ENCODE measurements around the gene BRAF. TPM values are rescaled to one million over a fixed set of nuclear protein-coding genes. Genes with fewer than 3 reads are reported as not detected.

The BRAF gene
- total and polyA plus RNA-seq, 2 donors (not counting 3 experiments of a cell fraction or from before 2014, with no cell fraction given), result 6.6 to 26.2 TPM

DNA sequence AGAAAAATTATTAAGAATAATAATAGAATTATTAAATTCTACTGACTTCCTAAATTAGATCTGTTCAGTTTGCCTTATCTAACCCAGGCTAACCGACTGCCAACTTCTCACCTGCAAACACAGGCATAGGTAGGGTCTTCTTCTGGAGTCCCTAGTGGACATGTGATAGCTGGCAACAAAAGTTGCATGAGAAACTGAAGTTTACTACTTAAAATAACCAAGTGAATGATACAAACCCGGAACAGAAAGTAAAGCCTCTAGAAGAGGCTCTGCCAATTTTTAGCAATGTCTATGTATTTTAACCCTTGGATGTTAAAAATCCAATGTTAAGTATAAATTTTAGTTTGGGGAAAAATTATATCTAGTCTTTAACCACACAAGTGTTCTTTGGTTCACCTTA lies 190.6 kb downstream of the BRAF start:
- ChIA-PET CTCF (no interaction called here), POLR2A (no interaction called here)
- BruUV-seq (replicated peaks), result no TSS peak
- no peaks in the 10 kb centered on the region for H3K36me3 ChIP-seq (ENCODE audit: control insufficient read depth in 2 of 2, extremely low read depth in 1 of 2, insufficient read depth in 2 of 2, low read length in 2 of 2)
- intact Hi-C loops (cut with micrococcal nuclease) (no loop called here), dilution Hi-C loops (cut with MboI; ENCODE audit: extremely low pct_ligation_motif_present, low sequenced_read_pairs) (no loop called here)
- H3K9me1 ChIP-seq (replicated peaks; ENCODE audit: control insufficient read depth, extremely low read depth, insufficient read depth, low read length), result no peaks in the 10 kb centered on the region
- H4K20me1 ChIP-seq (replicated peaks; ENCODE audit: control insufficient read depth, extremely low read depth, insufficient read depth, low read length), result no peaks in the 10 kb centered on the region
- no peaks in the 10 kb centered on the region for H3K9me3 ChIP-seq (replicated peaks; ENCODE audit: control insufficient read depth, insufficient read depth, low read length)
- no peaks in the 10 kb centered on the region for H3K4me1 ChIP-seq (ENCODE audit: control insufficient read depth, extremely low read depth, insufficient read depth, low read length)
- no peaks in the 10 kb centered on the region for H3K79me2 ChIP-seq (ENCODE audit: control insufficient read depth, insufficient read depth, low read length)
- H3K4me3 ChIP-seq (replicated peaks in 1 of 3; ENCODE audit: insufficient read depth in 1 of 3, low read depth in 1 of 3, low read length in 3 of 3), result no peak overlapping the region
- H3K4me2 ChIP-seq (ENCODE audit: insufficient read depth, low read length), result no peak overlapping the region
- H3K27ac ChIP-seq (ENCODE audit: insufficient read depth, low read depth, low read length), result no peak overlapping the region
- no peak overlapping the region for H2AFZ ChIP-seq (ENCODE audit: low read depth, low read length)
- no peak overlapping the region for H3K9ac ChIP-seq (replicated peaks; ENCODE audit: extremely low read depth, insufficient read depth, low read length)
- FAIRE-seq (no peak), DNase-seq (ENCODE audit: low read depth, low spot score) (no peak)
- TF ChIP-seq, protein P1, sequence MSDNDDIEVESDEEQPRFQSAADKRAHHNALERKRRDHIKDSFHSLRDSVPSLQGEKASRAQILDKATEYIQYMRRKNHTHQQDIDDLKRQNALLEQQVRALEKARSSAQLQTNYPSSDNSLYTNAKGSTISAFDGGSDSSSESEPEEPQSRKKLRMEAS (IDR thresholded peaks at IDR 0.05; ENCODE audit: insufficient read depth, insufficient read length), result no peak
- TF ChIP-seq JUN (IDR thresholded peaks at IDR 0.05; ENCODE audit: borderline replicate concordance, insufficient read depth, insufficient read length, low read depth) (no peak), EZH2 (IDR thresholded peaks at IDR 0.05; ENCODE audit: borderline replicate concordance, low read depth, low read length, severe bottlenecking) (no peak), CTCF (IDR thresholded peaks at IDR 0.05; ENCODE audit: extremely low read depth in 1 of 2, insufficient read depth in 1 of 2, low read depth in 1 of 2, low read length in 2 of 2) (no peak), FOS (IDR thresholded peaks at IDR 0.05; ENCODE audit: borderline replicate concordance, insufficient read depth, low read length) (no peak), MYC (IDR thresholded peaks at IDR 0.05; ENCODE audit: low read depth, low read length) (no peak), GATA2 (IDR thresholded peaks at IDR 0.05; ENCODE audit: insufficient read depth, insufficient read length, low read depth, low read length) (no peak), POLR2AphosphoS5 (IDR thresholded peaks at IDR 0.05; ENCODE audit: insufficient read depth, low read depth, low read length) (no peak), POLR2A (IDR thresholded peaks at IDR 0.05; ENCODE audit: low read depth, low read length) (no peak)
- H3K27me3 ChIP-seq (ENCODE audit: control insufficient read depth in 2 of 2, insufficient read depth in 2 of 2, low read length in 2 of 2), result no peaks in the 10 kb centered on the region

All from endothelial cell of umbilical vein (primary cell).